Cortex of kidney (tissue), 1 donor: ENCODE measurements around the gene KDM4B.

Source experiments
- DNase-seq: peaks from one replicate; lab custom pipeline; 2025; lab: John Stamatoyannopoulos, UW

KDM4B gene

DNA sequence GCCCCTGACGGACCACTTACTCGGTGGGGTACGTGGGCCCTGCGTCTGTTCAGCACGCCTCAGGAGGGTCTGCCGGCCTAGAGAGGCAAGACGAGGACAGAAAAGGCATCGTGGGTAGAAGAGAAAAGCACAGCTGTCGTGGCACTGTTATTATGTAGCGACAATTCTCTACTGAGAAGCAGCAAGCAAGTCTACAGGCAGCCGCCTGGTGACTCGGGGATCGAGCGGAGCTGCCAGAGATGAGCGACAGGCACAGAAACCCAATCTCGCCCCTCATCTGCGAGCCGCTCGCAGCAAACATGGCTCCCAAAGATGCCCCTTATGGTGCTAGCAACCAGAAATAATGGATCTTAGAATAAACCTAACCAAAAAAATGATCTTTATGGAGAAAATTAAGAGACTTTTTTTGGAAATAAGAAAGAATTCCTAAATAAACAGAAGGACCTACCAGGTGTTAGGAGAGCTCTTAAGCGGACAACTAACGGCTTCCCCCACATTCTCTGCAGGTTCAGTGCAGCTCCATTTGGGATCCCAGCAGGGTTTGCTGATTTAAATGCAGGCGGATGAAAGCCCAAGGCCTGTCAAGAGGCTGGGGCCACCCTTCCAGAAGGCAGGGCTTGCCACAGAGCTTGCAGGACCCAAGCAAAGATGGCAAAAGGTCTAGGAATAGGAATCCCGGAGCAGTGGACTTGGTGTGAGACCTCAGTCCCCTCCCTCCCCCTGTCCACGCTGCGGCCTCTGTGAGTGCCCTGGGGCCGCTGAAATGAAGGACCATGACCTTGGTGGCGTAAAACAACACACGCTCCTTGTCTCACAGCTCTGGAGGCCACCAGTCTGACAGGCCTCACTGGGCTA, 152.6 kb downstream of the KDM4B start:
- no peak for DNase-seq

GRCh38 chr19:5122121-5122400, 153.1 kb downstream of the KDM4B start:
- no peak for DNase-seq

DNA sequence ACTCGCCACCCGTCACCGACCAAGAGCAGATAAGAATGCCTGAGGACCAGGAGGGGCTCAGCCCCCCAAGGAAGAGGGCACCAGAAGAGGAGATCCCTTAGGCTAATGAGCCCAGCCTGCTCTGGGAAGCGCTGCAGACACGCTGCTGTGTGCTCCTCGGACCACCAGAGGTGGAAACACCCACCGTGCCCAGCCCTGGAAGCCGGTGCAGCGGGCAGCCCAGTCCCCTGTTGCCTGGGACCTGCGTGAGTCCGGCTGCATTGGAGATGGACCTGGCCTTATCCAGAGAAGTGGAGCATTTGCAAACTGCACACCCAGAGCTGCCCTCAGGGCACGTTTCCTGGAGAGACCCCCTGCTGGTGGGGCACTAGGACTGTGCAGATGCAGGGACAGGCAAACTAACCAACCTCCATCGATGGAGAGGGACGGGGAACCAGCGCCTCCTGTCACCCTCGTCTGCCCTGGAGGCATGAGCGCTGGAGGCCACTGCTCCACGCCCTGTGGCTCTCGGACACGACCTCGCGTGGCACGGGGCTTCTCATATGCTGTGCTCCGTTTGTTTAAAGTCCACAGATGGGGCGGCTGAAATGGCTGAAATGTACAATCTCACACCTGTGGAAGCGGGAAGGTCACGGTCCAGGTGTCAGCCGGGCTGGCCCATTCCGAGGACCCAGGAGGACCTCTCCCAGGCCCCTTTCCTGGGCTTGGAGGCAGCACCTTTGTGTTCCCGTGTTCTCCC, 153.9 kb downstream of the KDM4B start:
- DNase-seq, result no peak

DNA sequence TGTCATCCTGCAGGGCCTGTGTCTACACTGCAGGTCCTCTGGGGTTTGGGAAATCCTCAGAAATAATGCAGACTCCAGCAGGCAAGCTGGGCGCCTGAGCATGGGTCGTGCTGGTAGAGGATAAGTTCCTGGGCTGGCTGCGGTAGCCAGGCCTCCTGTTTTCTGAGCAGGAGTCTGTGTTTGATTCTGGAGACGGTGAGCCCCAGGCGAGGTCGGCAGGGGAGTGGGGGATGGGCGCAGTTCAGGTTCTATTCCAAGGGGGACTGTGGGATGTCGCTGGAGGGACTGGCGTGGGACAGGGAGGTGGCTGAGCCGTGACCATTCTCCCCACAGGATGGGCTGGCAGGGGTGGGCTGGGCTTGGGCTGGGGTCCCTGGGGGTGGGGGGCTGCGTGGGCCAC, 154.7 kb downstream of the KDM4B start:
- DNase-seq, result no peak

GRCh38 chr19:5124111-5124855, 155.4 kb downstream of the KDM4B start:
- DNase-seq, result no peak

DNA sequence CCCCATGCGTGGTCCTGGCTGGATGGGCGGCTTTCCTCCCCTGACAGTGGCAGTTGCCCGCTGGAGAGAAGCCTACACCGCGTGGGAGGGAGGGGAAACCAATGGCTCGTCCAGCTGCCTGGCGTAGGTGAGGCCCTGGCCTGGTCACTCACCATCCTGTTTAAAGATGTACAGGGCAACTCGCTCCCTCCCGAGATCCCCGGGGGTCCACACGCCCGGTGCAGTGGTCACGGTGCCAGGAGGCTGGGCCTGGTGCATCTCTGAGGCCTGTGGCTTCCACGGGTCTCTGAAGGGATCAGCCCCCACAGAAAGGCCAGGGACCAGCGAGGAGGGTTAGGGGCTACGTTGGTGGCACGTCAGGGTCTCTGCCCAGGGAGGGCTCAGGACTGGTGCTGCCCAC, 156.5 kb downstream of the KDM4B start:
- DNase-seq, result no peak

DNA sequence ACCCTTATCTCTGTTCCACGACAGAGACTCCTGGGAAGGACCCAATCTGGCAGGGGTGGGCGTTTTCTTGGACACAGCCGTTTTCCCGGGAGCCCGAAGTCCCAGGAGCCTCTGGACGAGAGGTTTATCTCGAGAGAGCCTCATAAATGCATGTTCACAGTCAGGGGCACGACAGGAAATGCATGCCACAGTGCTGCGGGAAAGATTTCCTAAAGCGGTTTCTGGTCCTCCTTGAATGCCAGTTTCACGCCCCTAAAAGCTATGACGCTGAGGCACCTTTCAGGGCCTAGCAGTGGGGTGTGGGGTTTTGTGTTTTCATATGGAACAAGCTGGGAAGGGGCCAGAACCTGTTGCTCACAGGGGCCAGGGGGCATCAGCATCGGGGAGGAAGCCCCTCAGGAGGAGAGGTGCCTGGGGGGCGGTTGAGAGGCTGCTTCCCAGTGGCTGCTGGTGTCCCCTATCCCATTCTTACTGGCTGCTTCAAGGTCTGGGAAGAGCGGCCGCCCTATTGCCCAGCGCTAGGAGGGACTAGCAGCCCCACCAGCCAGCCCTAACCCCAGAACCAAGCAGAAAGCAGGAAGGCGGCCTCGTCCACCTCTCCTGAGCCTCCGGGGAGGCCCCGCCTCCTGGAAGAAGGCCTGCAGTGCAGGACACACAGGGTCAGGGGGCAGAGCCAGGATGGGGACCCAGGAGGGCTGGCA, 157.0 kb downstream of the KDM4B start:
- DNase-seq, result no peak

GRCh38 chr19:5126498-5127223, 157.7 kb downstream of the KDM4B start:
- no peak for DNase-seq

- no peak for DNase-seq
These were observed 158.8 kb downstream of the KDM4B start for GRCh38 chr19:5127717-5128116.

DNA sequence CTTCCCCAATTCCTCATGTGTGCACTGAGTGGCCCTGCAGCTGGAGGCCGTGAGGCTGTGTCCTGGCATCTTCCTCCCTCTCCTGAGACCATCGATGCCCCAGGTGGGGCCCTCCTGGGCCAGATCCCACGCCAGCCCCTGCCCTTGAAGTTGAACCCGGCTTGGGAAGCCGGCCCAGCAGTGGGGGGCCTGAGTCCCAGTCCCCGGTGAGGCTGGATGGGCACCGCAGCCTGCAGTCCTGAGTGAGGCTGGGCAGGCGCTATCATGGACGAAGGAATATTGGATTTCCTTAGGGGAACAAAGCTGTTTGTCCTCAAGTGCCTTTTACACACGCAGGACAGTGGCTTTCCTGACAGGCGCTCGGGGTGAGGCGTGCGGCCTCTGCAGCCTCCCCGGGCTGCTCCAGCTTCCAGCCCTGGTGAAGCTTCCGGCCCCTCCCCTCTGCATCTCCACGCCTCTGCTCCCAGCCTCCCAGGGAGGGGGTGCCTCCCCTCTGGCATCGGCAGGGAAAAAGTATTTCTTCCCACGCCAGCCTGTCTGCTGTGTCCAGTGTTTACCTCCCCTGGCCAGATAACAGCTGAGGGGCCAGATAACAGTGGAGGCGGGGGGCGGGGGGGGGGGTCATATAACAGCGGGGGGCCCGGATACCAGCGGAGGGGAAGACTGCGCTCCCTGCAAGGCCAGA, 159.5 kb downstream of the KDM4B start:
- DNase-seq, result no peak

DNA sequence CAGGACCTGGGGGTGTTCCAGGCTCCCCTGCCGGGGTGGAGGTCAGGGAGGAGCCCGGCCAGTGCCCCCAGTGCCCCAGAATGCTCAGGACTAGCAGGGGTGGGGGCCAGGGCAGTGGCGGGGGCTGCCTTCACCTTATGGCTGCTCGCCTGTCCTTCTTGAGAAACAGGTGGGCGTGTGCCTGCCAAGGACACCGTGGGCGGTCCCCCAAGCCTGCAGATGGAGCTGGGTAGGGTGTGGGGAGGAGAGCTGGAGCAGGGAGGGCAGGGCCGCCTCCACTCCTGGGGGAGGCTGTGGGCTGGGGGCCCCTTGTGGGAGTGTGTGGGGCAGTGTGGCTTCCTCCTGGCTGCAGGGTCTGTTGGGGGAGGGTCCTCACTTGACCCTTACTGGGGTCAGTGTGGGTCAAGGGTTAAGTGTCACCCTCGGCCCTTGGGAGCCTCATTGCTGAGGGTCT, 160.1 kb downstream of the KDM4B start:
- DNase-seq, result no peak

GRCh38 chr19:5129691-5130090, 160.8 kb downstream of the KDM4B start:
- DNase-seq, result no peak

- DNase-seq, result no peak
These were observed 161.6 kb downstream of the KDM4B start for GRCh38 chr19:5130371-5131030.

GRCh38 chr19:5131031-5131505, 162.2 kb downstream of the KDM4B start:
- no peak for DNase-seq

DNA sequence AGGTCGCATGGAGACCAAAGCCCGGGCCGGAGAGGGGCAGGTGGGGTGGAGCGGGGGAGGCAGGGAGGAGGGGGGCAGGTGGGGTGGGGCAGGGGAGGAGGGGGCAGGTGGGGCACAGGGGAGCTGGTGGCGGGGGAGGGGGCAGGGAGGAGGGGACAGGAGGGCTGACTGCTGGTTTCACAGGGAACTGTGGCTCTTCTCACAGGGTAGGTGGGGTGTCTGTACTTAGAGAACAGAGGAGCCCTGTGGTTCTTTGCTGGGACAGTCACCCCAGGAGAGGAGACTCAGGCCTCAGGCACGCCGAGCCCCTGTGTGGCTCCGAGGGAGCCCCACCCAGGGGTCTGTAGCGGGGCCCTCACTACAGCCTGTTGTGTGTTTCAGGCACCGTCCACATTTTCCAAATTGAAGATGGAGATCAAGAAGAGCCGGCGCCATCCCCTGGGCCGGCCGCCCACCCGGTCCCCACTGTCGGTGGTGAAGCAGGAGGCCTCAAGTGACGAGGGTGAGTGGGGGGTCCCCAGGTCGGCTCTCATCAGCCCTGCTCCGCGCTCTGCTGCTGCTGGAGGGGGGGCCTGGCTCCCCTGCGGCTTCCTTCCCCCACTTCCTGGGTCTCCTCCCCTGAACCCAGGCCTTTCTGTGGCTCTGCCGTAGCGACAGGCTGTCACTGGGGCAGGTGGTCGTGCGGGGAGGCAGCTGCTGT, 162.7 kb downstream of the KDM4B start:
- DNase-seq, result no peak

DNA sequence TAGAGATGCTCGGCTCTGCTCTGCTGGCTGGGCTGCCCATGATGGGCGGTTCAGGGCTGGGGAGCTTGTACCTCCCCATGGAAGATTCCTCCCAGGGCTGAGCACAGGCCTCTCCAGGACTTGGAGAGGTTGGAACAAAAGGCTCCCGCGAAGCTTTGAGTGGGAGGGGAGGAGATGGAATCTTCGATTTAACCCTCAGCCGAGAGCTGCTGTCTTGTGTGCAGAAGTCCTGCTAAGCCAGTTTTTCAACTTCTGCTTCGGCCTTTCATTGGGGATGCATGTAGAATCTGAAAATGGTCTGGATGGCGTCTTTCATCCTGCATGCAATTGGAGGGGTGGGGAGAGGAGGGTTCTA, 163.3 kb downstream of the KDM4B start:
- no peak for DNase-seq

DNA sequence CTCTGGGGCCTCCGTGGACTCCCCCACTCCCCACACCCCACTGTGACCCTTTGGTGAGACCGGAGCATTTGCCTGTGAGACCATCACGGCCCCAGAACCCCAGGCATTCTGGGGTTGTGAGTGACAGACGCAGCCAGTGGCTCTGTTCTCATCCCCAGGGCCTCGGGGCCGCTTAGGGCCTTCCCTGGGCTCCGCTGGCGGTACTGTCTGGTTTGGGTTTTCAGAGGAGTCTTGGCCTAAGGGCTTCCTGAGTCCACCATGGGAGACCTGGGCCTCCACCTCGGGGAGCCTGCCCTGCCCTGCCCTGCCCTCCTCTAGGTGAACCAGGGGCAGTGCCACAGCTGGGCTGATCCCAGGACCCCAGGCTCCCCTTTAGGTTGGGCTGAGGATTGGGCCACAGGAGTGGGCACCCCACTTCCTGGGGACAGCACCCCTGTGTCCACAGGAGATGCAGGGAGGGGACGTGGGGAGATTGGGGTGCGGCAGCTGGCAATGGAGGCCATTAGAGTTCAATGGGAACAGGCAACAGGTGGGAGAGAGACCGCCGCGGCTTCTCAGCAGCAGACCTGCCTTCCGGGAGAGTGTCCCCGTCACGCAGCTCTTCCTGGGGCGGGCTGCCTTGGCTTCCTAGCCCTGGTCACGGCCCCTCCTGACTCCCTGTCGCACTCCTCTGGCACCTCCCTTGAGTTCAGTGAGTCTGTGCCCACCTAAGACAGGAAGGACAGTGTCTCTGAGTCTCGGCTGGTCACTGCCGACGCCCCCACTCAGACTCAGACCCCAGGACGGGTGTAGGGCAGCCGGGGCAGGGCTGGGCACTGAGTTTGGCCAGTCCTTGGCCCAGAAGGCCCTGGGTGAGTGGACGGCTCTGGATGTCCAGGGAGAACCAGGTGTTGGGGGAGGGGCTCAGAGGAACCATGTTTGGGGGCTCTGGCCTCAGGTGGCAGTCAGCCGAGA, 164.1 kb downstream of the KDM4B start:
- DNase-seq, result no peak

DNA sequence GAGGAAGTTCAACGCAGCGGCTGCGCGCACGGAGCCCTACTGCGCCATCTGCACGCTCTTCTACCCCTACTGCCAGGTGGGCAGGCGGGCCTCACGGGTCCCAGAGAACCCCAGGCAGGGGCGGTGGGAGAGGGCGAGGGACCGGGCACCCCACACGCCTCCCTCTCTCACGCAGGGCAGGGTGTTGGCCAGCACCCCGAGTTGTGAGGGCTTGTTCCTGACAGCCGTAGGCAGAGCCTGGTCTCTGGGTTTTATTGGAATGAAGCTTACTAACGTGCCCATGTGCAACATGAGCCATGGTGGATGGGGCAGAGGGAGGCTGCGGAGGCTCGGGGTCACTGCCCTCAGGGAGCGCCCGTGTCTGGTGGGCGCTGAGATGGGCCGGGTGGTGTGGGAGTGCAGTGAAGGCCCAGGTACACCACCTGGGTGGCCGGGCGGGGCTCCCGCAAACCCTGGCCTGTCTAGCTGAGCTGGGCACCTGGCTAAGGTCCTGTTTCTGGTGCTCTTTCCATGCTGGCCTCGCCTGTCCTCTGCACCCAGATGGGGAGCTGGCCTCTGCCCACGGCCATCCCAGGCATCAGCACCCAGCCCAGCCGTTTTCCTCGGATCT, 165.2 kb downstream of the KDM4B start:
- no peak for DNase-seq
